Mammary epithelial cell (primary cell): ENCODE measurements around the gene SNTG2.

Source experiments
- CTCF ChIP-seq, 2 donors: IDR thresholded peaks in 1 of 2; conservative IDR thresholded peaks in 1 of 2; 2 replicates each; pipeline ENCODE4 v1.5.1; 2011 to 2012; ENCODE audit warnings: inconsistent platforms in 2 of 2, low read length in 2 of 2, mild to moderate bottlenecking in 2 of 2, control low read depth in 1 of 2, low read depth in 1 of 2; ENCODE audit not compliant: insufficient read depth in 1 of 2; ENCODE audit errors: extremely low read depth in 1 of 2
- EZH2 ChIP-seq: IDR thresholded peaks from 2 replicates; pipeline ENCODE4 v1.6.1; 2012; ENCODE audit warnings: low read length, inconsistent platforms, borderline replicate concordance

- no peak for TF ChIP-seq CTCF (conservative IDR thresholded peaks at IDR 0.05 in 1 of 2, IDR thresholded peaks at IDR 0.05 in 1 of 2; ENCODE audit: extremely low read depth in 1 of 2, insufficient read depth in 1 of 2, low read depth in 1 of 2, low read length in 2 of 2)
- TF ChIP-seq EZH2, result no peak
Measured at GRCh38 chr2:1277634-1278033, 327.0 kb downstream of the SNTG2 start.
